H1 (cell line): ENCODE data around the gene IL1RAP. TPM values are rescaled to one million over a fixed set of nuclear protein-coding genes. Genes with fewer than 3 reads are reported as not detected.

ENCODE experiments used
- CTCF ChIA-PET: fragments of 300-600 bp; sonication (Branson Sonifier 250); formaldehyde crosslinking; loops from one replicate; lab custom pipeline; 2021; ENCODE audit not compliant: partially characterized antibody; lab: Charles Lee
- POLR2A ChIA-PET: fragments of 300-600 bp; sonication (Branson Sonifier 250); formaldehyde crosslinking; loops from one replicate; lab custom pipeline; 2021; ENCODE audit warnings: inconsistent platforms; ENCODE audit not compliant: partially characterized antibody; lab: Charles Lee
- DNase-seq, 2 experiments: peaks; one replicate each; pipeline versions ENCODE4 v3.0.0 to v3.0.0-alpha.2; 2010 to 2022; ENCODE audit warnings: low spot score in 2 of 2, low read depth in 1 of 2, mixed read lengths in 1 of 2
- FAIRE-seq: peaks from 2 replicates; lab custom pipeline; 2011; peaks lifted over from hg19 to GRCh38; lab: Jason Lieb, UNC
- H2AFZ ChIP-seq: 2 replicates; pipeline ENCODE4 v1.8.1; 2012; ENCODE audit warnings: low read length, inconsistent platforms
- H2AK5ac ChIP-seq: 2 replicates; pipeline ENCODE4 v1.6.1; 2013; ENCODE audit warnings: low read depth, low read length
- H2BK120ac ChIP-seq: replicated peaks from 2 replicates; pipeline ENCODE3; 2013; ENCODE audit warnings: low read depth, low read length, inconsistent platforms
- H2BK12ac ChIP-seq: 2 replicates; pipeline ENCODE4 v1.6.1; 2013; ENCODE audit warnings: low read depth, low read length
- H2BK15ac ChIP-seq: 2 replicates; pipeline ENCODE4 v1.6.1; 2013; ENCODE audit warnings: low read length
- H2BK20ac ChIP-seq: 2 replicates; pipeline ENCODE4 v1.6.1; 2013; ENCODE audit warnings: low read length
- H2BK5ac ChIP-seq: 2 replicates; pipeline ENCODE4 v1.6.1; 2013; ENCODE audit warnings: low read depth, low read length
- H3K14ac ChIP-seq: 2 replicates; pipeline ENCODE4 v1.6.1; 2013; ENCODE audit warnings: inconsistent platforms; ENCODE audit not compliant: insufficient read length
- H3K18ac ChIP-seq: 2 replicates; pipeline ENCODE4 v1.6.1; 2013; ENCODE audit warnings: low read length; ENCODE audit errors: extremely low read depth
- H3K23ac ChIP-seq: 2 replicates; pipeline ENCODE4 v1.6.1; 2013; ENCODE audit warnings: inconsistent platforms; ENCODE audit not compliant: insufficient read length
- H3K23me2 ChIP-seq: 2 replicates; pipeline ENCODE4 v1.6.1; 2013; ENCODE audit warnings: low read depth, low read length
- H3K27ac ChIP-seq: 2 replicates; pipeline ENCODE4 v1.6.1; 2011; ENCODE audit warnings: low read depth, low read length, inconsistent platforms
- H3K27me3 ChIP-seq, 4 experiments: replicated peaks in 1 of 4; 1 replicate in 1 of 4; 2 replicates in 3 of 4; pipeline versions ENCODE4 v1.6.1 to v1.8.1; 2011 to 2013; ENCODE audit warnings: low read length in 3 of 4, mild to moderate bottlenecking in 3 of 4, inconsistent platforms in 2 of 4, mixed read lengths in 2 of 4, moderate library complexity in 1 of 4; ENCODE audit not compliant: control insufficient read depth in 3 of 4, insufficient read depth in 3 of 4; ENCODE audit errors: extremely low read depth in 1 of 4
- H3K36me3 ChIP-seq, 4 experiments: 2 replicates each; pipeline versions ENCODE4 v1.6.1 to v1.8.1; 2011 to 2013; ENCODE audit warnings: mild to moderate bottlenecking in 4 of 4, low read length in 3 of 4, moderate library complexity in 2 of 4, control low read depth in 1 of 4, inconsistent platforms in 1 of 4; ENCODE audit not compliant: insufficient read depth in 4 of 4, control insufficient read depth in 2 of 4
- H3K4ac ChIP-seq: replicated peaks from 2 replicates; pipeline ENCODE3; 2013; ENCODE audit warnings: low read length, low read depth, mixed read lengths, inconsistent platforms; ENCODE audit not compliant: insufficient read length
- H3K4me1 ChIP-seq, 4 experiments: replicated peaks in 1 of 4; 1 replicate in 1 of 4; 2 replicates in 3 of 4; pipeline versions ENCODE4 v1.6.1 to v1.8.1; 2011 to 2013; ENCODE audit warnings: low read length in 3 of 4, inconsistent platforms in 2 of 4, mixed read lengths in 1 of 4; ENCODE audit not compliant: insufficient read depth in 4 of 4, control insufficient read depth in 3 of 4
- H3K4me2 ChIP-seq, 2 experiments: 2 replicates each; pipeline versions ENCODE4 v1.6.1 to v1.8.1; 2011 to 2013; ENCODE audit warnings: low read depth in 2 of 2, low read length in 2 of 2, control low read depth in 1 of 2, inconsistent platforms in 1 of 2, mild to moderate bottlenecking in 1 of 2; ENCODE audit not compliant: insufficient read depth in 1 of 2
- H3K4me3 ChIP-seq, 4 experiments: fragments of 200-600, 300-600 bp in 1 of 4; sonication (generic), shearing (Covaris generic), sonication (Bioruptor Twin) in 1 of 4; 2 replicates each; pipeline versions ENCODE4 v1.5.1 to v1.8.1; 2011 to 2016; ENCODE audit warnings: low read length in 4 of 4, low read depth in 3 of 4, control low read depth in 2 of 4, inconsistent platforms in 2 of 4, mild to moderate bottlenecking in 2 of 4, mixed read lengths in 1 of 4, moderate library complexity in 1 of 4; ENCODE audit not compliant: insufficient read depth in 2 of 4; ENCODE audit errors: extremely low read depth in 1 of 4
- H3K56ac ChIP-seq: replicated peaks from 2 replicates; pipeline ENCODE3; 2013; ENCODE audit warnings: low read depth, mild to moderate bottlenecking, mixed read lengths, low read length, inconsistent platforms; ENCODE audit not compliant: insufficient read length
- H3K79me1 ChIP-seq: 2 replicates; pipeline ENCODE4 v1.6.1; 2013; ENCODE audit warnings: low read depth, low read length, control low read depth
- H3K79me2 ChIP-seq, 2 experiments: 2 replicates each; pipeline versions ENCODE4 v1.6.1 to v1.8.1; 2012 to 2013; ENCODE audit warnings: low read length in 2 of 2, mild to moderate bottlenecking in 2 of 2, inconsistent platforms in 1 of 2; ENCODE audit not compliant: insufficient read depth in 2 of 2, control insufficient read depth in 1 of 2
- H3K9ac ChIP-seq, 4 experiments: replicated peaks in 1 of 4; 1 replicate in 1 of 4; 2 replicates in 3 of 4; pipeline versions ENCODE4 v1.6.1 to v1.8.1; 2011 to 2013; ENCODE audit warnings: low read depth in 3 of 4, low read length in 3 of 4, control low read depth in 2 of 4, mild to moderate bottlenecking in 2 of 4, moderate library complexity in 2 of 4, inconsistent platforms in 1 of 4; ENCODE audit errors: extremely low read depth in 1 of 4
- H3K9me3 ChIP-seq, 2 experiments: 2 replicates each; pipeline versions ENCODE4 v1.6.1 to v1.8.1; 2012 to 2013; ENCODE audit warnings: mild to moderate bottlenecking in 2 of 2, moderate library complexity in 2 of 2, control low read depth in 1 of 2, inconsistent platforms in 1 of 2, low read depth in 1 of 2, low read length in 1 of 2, mixed read lengths in 1 of 2; ENCODE audit not compliant: insufficient read depth in 2 of 2
- H4K20me1 ChIP-seq, 2 experiments: replicated peaks in 1 of 2; 2 replicates each; pipeline versions ENCODE3 to v1.8.1; 2011 to 2013; ENCODE audit warnings: inconsistent platforms in 2 of 2, low read length in 2 of 2, mild to moderate bottlenecking in 1 of 2; ENCODE audit not compliant: insufficient read depth in 2 of 2, control insufficient read depth in 1 of 2
- H4K5ac ChIP-seq: 2 replicates; pipeline ENCODE4 v1.6.1; 2013; ENCODE audit warnings: low read length, low read depth, mixed read lengths, inconsistent platforms; ENCODE audit not compliant: insufficient read length
- H4K8ac ChIP-seq: 2 replicates; pipeline ENCODE4 v1.8.0; 2013; ENCODE audit warnings: mild to moderate bottlenecking, moderate library complexity, low read length, inconsistent platforms; ENCODE audit not compliant: insufficient read depth; ENCODE audit errors: extremely low read depth
- H4K91ac ChIP-seq: replicated peaks from 2 replicates; pipeline ENCODE3; 2013; ENCODE audit warnings: low read length, mixed read lengths, inconsistent platforms; ENCODE audit not compliant: insufficient read length
- CBX5 ChIP-seq: fragments of 300-800, 300-1000 bp; sonication (generic); IDR thresholded peaks from 2 replicates; pipeline ENCODE4 v1.7.1; 2016; ENCODE audit warnings: antibody characterized with exemption, low read length, low read depth
- CBX8 ChIP-seq: fragments of 300-800, 300-1000 bp; sonication (generic); IDR thresholded peaks from 2 replicates; pipeline ENCODE4 v1.7.1; 2016; ENCODE audit warnings: low read depth, low read length, borderline replicate concordance
- EZH2 ChIP-seq: fragments of 200-600 bp; sonication (generic); IDR thresholded peaks from 2 replicates; pipeline ENCODE4 v1.7.1; 2012; ENCODE audit warnings: low read depth, mild to moderate bottlenecking, moderate library complexity, low read length, inconsistent platforms; ENCODE audit not compliant: severe bottlenecking
- HDAC6 ChIP-seq: IDR thresholded peaks from one replicate; pipeline ENCODE4 v1.7.1; 2012; ENCODE audit warnings: low read depth, mild to moderate bottlenecking, inconsistent platforms, low read length, moderate library complexity
- SP1 ChIP-seq: IDR thresholded peaks from 2 replicates; pipeline ENCODE4 v1.6.1; 2011; ENCODE audit warnings: low read depth, low read length
- TEAD4 ChIP-seq: IDR thresholded peaks from 2 replicates; pipeline ENCODE4 v1.6.1; 2012; ENCODE audit warnings: low read depth, low read length, inconsistent platforms, mixed read lengths
- USF2 ChIP-seq: IDR thresholded peaks from 2 replicates; pipeline ENCODE4 v1.6.1; 2011; ENCODE audit warnings: low read length, improper control_type of control experiment
- WGBS, 2 experiments: shearing (Covaris generic) in 1 of 2; methylation state at CpG; one replicate each; pipeline versions ENCODE4 v1.1.6 to v1.1.7; 2013 to 2015; ENCODE audit warnings: low lambda C conversion rate in 2 of 2, mixed read lengths in 2 of 2, inconsistent platforms in 1 of 2, low coverage in 1 of 2, missing lambda C conversion rate in 1 of 2; ENCODE audit not compliant: insufficient replicate concordance in 2 of 2, insufficient coverage in 1 of 2, insufficient read length in 1 of 2; ENCODE audit errors: extremely low coverage in 1 of 2, missing lambda C conversion rate in 1 of 2; 5-methylcytosine and 5-hydroxymethylcytosine counted together
- polyA plus RNA-seq, 7 experiments: library from polyadenylated mRNA; depleted of rRNA in 3 of 7; stranded (reverse) in 5 of 7; unstranded in 2 of 7; fragments of >200 nt in 5 of 7; fragments of 200-250 nt in 2 of 7; gene quantifications; 1 replicate in 5 of 7; 2 replicates in 1 of 7; 4 replicates in 1 of 7; pipeline versions ENCODE4 v1.2.1 to v1.2.3, GENCODE V29; 2011 to 2013; ENCODE audit warnings: missing spikeins in 2 of 7, mixed read lengths in 2 of 7
- total RNA-seq: library from RNA; stranded (reverse); fragmentation: NEBNext Ultra II Directional; extraction: Animal tissue kit (Norgen Biotek cat#: 25700); gene quantifications from 2 replicates; pipeline ENCODE4 v1.2.1, GENCODE V29; 2021

IL1RAP gene
- total and polyA plus RNA-seq, 2 of the 8 experiments (the other 6 are each of a cell fraction or from before 2014, with no cell fraction given), result 2.4 to 3.9 TPM

GRCh38 chr3:190619761-190620160 lies 105.9 kb downstream of the IL1RAP start:
- H3K23ac ChIP-seq, result no peak overlapping the region
- DNase-seq (no peak), FAIRE-seq (no peak)
- H3K9me3 ChIP-seq, result no peaks in the 10 kb centered on the region
- H3K27ac ChIP-seq, result no peak overlapping the region
- H2BK15ac ChIP-seq, result no peak overlapping the region
- no peak overlapping the region for H2BK20ac ChIP-seq
- no peak overlapping the region for H2BK5ac ChIP-seq
- H4K8ac ChIP-seq, result no peak overlapping the region
- H4K5ac ChIP-seq, result no peak overlapping the region
- H3K79me2 ChIP-seq, result no peaks in the 10 kb centered on the region
- no peak overlapping the region for H3K4ac ChIP-seq
- H3K23me2 ChIP-seq, result no peaks in the 10 kb centered on the region
- WGBS, 2 experiments, result 88% methylated on average over 2 of the region's 2 CpGs; no CpG with 5 or more reads in 1 of the 2 experiments
- ChIA-PET CTCF (interaction anchor here (0.5 kb wide), 1 partner anchor 17 kb away, joined by 3 read pairs; no protein-coding TSS in a partner anchor), POLR2A (no interaction called here)
- H3K56ac ChIP-seq, result no peak overlapping the region
- no peak overlapping the region for H2AK5ac ChIP-seq
- H3K14ac ChIP-seq, result no peak overlapping the region
- TF ChIP-seq HDAC6 (no peak), USF2 (no peak), CBX8 (no peak), CBX5 (no peak), EZH2 (no peak), TEAD4 (no peak), SP1 (no peak)
- no peak overlapping the region for H2BK120ac ChIP-seq
- no peak overlapping the region for H2AFZ ChIP-seq
- H4K91ac ChIP-seq, result no peak overlapping the region
- H2BK12ac ChIP-seq, result no peak overlapping the region
- H3K27me3 ChIP-seq, result no peaks in the 10 kb centered on the region
- no peaks in the 10 kb centered on the region for H4K20me1 ChIP-seq
- H3K36me3 ChIP-seq, result no peaks in the 10 kb centered on the region
- H3K9ac ChIP-seq, result no peak overlapping the region
- no peak overlapping the region for H3K18ac ChIP-seq
- H3K79me1 ChIP-seq, result no peaks in the 10 kb centered on the region
- no peak overlapping the region for H3K4me2 ChIP-seq
- H3K4me1 ChIP-seq, result no peaks in the 10 kb centered on the region
- H3K4me3 ChIP-seq, result no peak overlapping the region
